HCT116 (cell line): ENCODE results near the gene DHRS2.

Source experiments
- CEBPB ChIP-seq: IDR thresholded peaks from 2 replicates; pipeline ENCODE4 v1.6.1; 2012; ENCODE audit warnings: low read depth
- EZH2 ChIP-seq: fragments of 200-600 bp; sonication (generic); IDR thresholded peaks from 2 replicates; pipeline ENCODE4 v1.6.1; 2017; ENCODE audit warnings: antibody characterized with exemption, mixed run types
- POLR2A ChIP-seq: IDR thresholded peaks from 2 replicates; pipeline ENCODE4 v1.7.0; 2011; ENCODE audit warnings: borderline replicate concordance; ENCODE audit not compliant: insufficient read depth, insufficient read length; ENCODE audit errors: extremely low read depth
- POLR2AphosphoS5 ChIP-seq: IDR thresholded peaks from 2 replicates; pipeline ENCODE4 v1.6.1; 2011; ENCODE audit warnings: mild to moderate bottlenecking, low read depth, low read length, moderate library complexity
- TCF7L2 ChIP-seq: IDR thresholded peaks from 2 replicates; pipeline ENCODE4 v1.7.0; 2011; ENCODE audit warnings: borderline replicate concordance, inconsistent platforms; ENCODE audit not compliant: insufficient read depth, insufficient read length; ENCODE audit errors: extremely low read depth
- YY1 ChIP-seq: IDR thresholded peaks from 2 replicates; pipeline ENCODE4 v1.6.1; 2011; ENCODE audit warnings: low read length, low read depth, moderate library complexity, mild to moderate bottlenecking; ENCODE audit not compliant: insufficient replicate concordance; ENCODE audit errors: extremely low read depth
- ZNF274 ChIP-seq: fragments of 200-500 bp; sonication (Bioruptor generic); IDR thresholded peaks from 2 replicates; pipeline ENCODE4 v1.6.1; 2014; ENCODE audit warnings: mild to moderate bottlenecking, low read depth, low read length, inconsistent platforms
- TF ChIP-seq, protein P1 (sequence below), 3 experiments: fragments of 200-600 bp in 1 of 3; sonication (generic) in 1 of 3; IDR thresholded peaks in 2 of 3; conservative IDR thresholded peaks in 1 of 3; 2 replicates each; pipeline ENCODE4 v1.5.1; 2012 to 2017; ENCODE audit warnings: low read depth in 2 of 3, low read length in 2 of 3, antibody characterized with exemption in 1 of 3, borderline replicate concordance in 1 of 3, control low read depth in 1 of 3, mild to moderate bottlenecking in 1 of 3, mixed read lengths in 1 of 3, mixed run types in 1 of 3, moderate library complexity in 1 of 3; ENCODE audit not compliant: insufficient read depth in 1 of 3
- TF ChIP-seq, protein P2 (sequence below): IDR thresholded peaks from 2 replicates; pipeline ENCODE4 v1.6.1; 2012

DNA sequence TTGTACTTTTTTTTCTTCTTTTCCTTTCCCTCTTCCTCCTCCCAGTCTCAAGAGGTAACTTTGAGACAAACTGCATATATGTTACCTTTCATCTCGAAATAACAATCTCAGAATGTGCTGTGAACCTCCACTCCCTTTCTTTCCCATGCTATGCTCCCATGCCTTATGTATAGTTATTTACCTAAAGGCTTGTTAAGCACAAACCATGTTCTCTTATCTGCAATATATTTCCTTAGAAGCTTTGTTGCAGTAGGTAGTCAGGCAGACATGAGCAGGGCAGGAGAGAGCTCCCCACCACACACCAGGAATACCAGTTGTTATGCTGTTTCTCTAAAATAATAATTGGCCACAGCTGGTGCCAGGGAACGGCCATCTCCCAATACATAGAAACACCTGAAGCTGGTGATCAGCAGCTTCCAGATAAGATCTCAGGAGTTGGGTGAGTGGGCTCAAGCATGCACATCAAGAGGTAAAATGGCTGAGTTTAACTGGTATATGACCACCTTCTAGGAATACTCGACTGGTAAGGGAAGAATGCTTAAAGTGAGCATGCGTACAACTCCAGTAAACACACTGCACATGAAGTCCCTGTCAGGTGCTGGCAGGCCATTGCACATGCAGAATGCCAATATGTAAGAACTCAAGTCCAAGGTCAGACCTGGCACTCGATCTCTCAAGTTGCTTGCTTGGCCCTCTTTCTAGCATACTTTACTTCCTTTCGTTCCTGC, 14.8 kb upstream of the DHRS2 start:
- TF ChIP-seq POLR2AphosphoS5: no peak
- TF ChIP-seq, protein P1, sequence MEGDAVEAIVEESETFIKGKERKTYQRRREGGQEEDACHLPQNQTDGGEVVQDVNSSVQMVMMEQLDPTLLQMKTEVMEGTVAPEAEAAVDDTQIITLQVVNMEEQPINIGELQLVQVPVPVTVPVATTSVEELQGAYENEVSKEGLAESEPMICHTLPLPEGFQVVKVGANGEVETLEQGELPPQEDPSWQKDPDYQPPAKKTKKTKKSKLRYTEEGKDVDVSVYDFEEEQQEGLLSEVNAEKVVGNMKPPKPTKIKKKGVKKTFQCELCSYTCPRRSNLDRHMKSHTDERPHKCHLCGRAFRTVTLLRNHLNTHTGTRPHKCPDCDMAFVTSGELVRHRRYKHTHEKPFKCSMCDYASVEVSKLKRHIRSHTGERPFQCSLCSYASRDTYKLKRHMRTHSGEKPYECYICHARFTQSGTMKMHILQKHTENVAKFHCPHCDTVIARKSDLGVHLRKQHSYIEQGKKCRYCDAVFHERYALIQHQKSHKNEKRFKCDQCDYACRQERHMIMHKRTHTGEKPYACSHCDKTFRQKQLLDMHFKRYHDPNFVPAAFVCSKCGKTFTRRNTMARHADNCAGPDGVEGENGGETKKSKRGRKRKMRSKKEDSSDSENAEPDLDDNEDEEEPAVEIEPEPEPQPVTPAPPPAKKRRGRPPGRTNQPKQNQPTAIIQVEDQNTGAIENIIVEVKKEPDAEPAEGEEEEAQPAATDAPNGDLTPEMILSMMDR (IDR thresholded peaks at IDR 0.05 in 2 of 3, conservative IDR thresholded peaks at IDR 0.05 in 1 of 3; ENCODE audit: borderline replicate concordance in 1 of 3, insufficient read depth in 1 of 3, low read depth in 2 of 3, low read length in 2 of 3): no peak
- no peak for TF ChIP-seq POLR2A
- no peak for TF ChIP-seq YY1
- TF ChIP-seq TCF7L2: no peak
- no peak for TF ChIP-seq CEBPB
- no peak for TF ChIP-seq EZH2
- no peak for TF ChIP-seq ZNF274
- TF ChIP-seq, protein P2, sequence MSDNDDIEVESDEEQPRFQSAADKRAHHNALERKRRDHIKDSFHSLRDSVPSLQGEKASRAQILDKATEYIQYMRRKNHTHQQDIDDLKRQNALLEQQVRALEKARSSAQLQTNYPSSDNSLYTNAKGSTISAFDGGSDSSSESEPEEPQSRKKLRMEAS: no peak
